ENCODE results near the gene GLUL.

GRCh38 chr1:182395906-182396305, 4.3 kb upstream of the GLUL start:
- no peak for TF ChIP-seq CTCF (IDR thresholded peaks at IDR 0.05)
- no peak for TF ChIP-seq EP300 (IDR thresholded peaks at IDR 0.05)

Data from tibial nerve (tissue), 4 donors.